Activated T-helper 1 cell treated with Interleukin-2 at 50 U/mL for 16 hours (primary cell): ENCODE data around the gene HSF5.
A peak's percentile ranks its signal among the peaks of the same experiment; 100 is the strongest.
"Not testable (repeated sequence)": the region's sequence is repeated elsewhere in the genome, so short reads cannot be mapped to it uniquely, and the experiment has no call there.

Experiments
- DNase-seq: peaks from one replicate; pipeline ENCODE4 v3.0.0-alpha.2; 2020; ENCODE audit warnings: low read depth

HSF5 gene

DNA sequence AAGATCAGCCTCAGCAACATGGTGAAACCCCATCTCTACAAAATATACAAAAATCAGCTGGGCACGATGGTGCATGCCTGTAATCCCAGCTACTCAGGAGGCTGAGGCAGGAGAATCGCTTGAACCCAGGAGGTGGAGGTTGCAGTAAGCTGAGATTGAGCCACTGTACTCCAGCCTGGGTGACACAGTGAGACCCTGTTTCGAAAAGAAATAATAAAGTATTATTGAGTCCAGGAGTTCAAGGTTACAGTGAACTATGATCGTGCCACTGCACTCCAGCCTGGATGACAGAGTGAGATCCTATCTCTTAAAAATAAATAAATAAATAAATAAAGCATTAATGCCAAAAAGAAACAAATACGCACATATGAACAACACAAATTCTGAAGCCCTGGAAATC lies 6.4 kb downstream of the HSF5 start:
- not testable (repeated sequence) for DNase-seq

DNA sequence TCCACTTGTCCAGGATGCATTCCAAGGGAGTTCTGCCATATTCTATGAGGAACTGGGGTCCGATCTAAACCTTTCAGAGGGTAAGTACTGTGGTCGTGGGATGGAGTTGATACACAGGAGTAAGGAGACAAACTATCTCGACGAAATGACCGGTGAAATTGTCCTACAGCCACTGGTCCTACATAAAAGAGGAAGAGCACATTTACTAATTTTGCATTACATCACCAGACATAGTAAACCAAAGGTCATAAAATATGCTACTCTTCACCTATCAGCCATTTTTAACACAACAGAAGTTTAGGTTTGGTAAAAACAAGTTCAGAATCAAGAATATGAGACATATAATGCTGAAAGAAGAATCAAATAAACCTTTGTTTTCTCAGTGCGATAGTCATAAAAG lies 8.1 kb downstream of the HSF5 start:
- no peak for DNase-seq

DNA sequence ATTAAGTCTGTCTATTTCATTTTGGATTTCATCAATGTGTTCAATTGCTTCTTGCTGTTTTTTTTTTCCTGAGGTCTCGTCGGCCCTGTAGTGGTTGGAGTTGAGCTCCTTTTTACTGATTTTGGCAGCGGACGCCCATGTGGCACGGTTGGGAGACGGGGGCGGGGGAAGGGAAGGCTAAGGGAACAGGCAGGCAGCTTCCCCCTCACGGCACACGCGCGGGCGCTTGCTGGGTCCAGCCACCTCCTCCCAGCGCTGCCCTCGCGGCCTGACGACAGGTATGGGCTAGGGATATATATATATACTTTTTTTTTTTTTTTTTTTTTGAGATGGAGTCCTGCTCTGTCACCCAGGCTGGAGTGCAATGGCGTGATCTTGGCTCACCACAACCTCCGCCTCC lies 11.4 kb downstream of the HSF5 start:
- DNase-seq = no peak

DNA sequence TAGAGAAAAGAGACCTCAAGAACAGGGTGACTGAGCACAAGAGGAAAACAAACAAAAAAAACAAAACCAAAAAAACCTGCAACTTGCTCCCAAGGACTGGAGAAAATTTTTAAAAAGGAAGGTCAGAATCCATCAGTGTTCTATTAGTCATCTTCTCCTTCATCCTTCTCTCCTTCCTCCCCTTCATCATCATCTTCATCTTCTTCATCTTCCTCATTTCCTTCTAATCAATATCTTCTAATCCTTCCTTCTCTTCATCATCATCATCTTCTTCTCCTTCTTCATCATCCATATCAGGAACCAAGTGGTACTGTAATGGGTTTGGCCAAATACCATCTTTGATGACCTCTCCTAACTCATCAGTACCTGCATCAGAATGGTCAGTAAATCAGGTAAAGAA lies 12.2 kb downstream of the HSF5 start:
- no peak for DNase-seq

DNA sequence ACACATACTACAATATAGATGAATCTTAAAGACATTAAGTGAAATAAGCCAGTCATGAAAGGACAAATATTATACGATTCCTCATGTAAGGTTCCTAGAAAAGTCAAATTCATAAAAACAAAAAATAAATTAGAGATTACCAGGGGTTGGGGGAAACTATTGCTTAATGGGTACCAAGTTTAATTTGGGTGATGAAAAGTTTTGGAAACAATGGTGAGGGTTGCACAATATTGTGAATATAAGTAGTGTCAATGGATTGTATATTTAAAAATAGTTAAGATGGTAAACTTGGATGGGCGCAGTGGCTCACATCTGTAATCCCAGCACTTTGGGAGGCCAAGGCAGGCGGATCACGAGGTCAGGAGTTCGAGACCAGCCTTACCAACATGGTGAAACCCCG lies 17.9 kb downstream of the HSF5 start:
- DNase-seq = no peak

DNA sequence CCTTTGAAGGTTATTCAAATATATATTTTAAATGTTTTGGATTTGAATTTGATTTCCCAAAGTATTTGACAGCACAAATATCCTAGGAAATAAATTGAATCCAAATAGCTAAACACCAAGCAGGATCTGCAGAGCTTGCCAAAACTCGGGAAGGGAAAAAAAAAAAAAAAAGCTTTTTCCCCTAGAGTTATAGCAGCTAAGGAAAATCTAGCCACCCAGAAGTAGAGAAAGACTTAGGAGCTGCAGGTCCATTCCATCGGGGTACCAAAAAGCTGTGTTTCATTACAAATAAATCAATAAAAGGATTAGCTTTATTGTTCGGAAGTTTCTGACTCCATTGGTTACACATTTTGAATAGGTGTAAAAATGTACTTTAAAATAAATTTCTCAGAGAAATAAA lies 19.3 kb downstream of the HSF5 start:
- DNase-seq = no peak

- no peak for DNase-seq
Measured at GRCh38 chr17:58455491-58455890, 32.7 kb downstream of the HSF5 start.

- no peak for DNase-seq
Measured at GRCh38 chr17:58452738-58453137, 35.5 kb downstream of the HSF5 start.

GRCh38 chr17:58447039-58447975 lies 40.9 kb downstream of the HSF5 start:
- DNase-seq = peak; percentile 13

DNA sequence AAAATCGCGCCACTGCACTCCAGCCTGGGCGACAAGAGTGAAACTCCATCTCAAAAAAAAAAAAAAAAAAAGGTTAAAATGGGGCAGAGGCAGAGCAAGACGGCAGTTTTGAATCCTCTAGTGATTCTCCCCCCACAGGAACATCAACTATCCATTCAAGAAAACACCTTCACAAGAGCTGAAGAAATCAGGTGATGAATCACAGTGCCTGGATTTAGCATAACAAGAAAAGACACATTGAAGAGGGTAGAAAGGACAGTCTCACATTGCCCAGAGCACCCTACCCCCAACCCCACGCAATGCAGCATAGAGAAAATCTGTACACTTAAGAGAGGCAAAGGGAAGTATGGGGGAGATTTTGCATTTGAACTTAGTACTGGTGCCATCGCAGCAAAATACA lies 42.1 kb downstream of the HSF5 start:
- no peak for DNase-seq

GRCh38 chr17:58436805-58437239 lies 51.4 kb downstream of the HSF5 start:
- no peak for DNase-seq

- no peak for DNase-seq
Measured at GRCh38 chr17:58436245-58436644, 52.0 kb downstream of the HSF5 start.

- DNase-seq = no peak
Measured at GRCh38 chr17:58432806-58433573, 55.2 kb downstream of the HSF5 start.

DNA sequence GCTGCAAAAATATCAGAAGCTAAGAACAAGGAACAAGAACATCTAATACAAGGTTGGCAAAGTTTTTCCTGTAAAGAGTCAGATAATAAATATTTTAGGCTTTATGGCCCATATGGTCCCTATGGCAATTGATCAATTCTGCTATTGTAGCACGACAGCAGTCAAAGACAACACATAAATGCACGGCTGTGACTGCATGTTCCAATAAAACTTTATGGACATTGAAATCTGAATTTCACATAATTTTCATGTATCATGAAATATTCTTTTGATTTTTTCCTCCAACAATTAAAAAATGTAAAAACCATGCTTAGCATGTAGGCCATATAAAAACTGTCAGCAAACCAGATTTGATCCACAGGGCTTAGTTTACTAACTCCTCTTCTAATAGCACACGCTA lies 60.4 kb downstream of the HSF5 start:
- no peak for DNase-seq

DNA sequence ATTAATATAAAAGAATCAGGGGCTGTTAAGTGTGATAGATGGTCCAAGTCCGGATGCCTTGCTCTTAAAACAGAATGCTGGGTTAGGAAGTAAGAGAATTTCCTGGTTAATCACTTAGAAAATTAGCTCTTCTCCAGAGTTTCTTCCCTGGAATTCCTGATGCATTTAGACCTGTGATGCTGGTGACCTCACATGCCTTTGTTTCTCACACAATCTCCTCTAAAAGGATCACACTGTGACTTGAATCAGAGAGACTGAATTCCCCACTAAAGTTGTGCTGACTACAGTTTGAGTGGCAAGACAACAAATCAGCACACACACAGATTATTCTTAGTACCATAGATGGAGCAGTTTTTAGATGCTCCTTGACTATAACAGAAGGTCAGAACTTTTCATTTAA lies 66.5 kb downstream of the HSF5 start:
- no peak for DNase-seq

DNA sequence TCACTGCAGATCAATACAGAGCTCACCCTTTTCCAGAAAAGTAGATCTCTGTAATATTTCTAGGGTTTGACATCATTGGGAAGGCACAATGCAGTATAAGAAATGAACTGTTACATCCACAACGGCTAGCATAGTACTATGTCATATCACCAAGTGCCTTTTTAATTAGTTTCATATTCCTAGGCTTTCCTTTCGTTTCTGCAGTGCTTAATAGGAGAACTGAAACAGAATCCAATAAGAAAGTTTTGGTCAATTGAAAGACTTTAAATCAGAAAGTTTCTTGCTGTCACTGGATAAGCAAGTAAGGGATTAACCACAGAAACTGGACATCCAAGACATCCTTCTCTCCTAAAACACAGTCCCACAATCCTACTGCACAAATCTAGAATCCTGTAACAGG lies 67.4 kb downstream of the HSF5 start:
- no peak for DNase-seq

- DNase-seq = peak; percentile 71
Measured at GRCh38 chr17:58417300-58418092, 70.7 kb downstream of the HSF5 start, which contains the start of gene RNF43. Gene RNF43 (minus strand): TSS chr17:58417534. CDS start chr17:58415577, 1,957 bp downstream.

GRCh38 chr17:58416937-58417299 lies 71.3 kb downstream of the HSF5 start:
- no peak for DNase-seq

DNA sequence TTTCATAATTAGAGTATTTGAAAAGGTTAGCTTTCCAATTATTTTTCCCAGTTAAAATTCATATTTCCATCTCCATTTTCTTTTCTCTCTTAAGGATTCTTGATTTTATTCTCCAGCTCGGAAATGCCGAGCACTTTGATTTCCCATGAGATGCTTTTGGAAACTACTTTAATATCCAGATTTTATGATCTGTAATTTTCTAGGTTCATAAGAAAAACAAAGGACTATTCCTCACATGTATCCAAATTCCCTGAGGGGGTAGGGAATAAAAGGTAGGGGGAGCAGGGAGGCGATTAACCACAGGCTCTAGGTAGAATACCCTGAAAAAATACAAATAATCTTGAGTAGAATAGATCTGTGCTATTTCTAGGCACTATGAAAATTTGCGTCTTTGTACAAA lies 71.8 kb downstream of the HSF5 start:
- no peak for DNase-seq

GRCh38 chr17:58415371-58416055 lies 72.7 kb downstream of the HSF5 start:
- no peak for DNase-seq

GRCh38 chr17:58414596-58414997 lies 73.6 kb downstream of the HSF5 start:
- DNase-seq = no peak

DNA sequence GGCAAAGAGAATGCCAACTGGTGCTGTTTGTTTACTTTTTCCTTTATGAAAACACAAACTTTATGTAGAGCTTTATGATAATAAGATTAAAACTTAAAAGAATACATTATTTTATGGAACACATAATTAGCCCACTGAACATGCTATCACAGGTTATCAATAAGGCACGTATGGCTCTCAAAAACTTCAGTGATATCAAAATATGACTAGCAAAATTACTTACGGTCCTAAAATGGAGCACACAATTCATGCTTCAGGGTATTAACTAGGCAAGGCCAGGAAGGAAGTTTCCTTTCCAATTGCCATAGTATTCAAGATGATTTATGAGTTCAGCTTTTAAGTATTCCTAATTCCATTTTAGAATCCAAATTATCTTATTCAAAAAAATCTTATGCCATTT lies 74.5 kb downstream of the HSF5 start:
- no peak for DNase-seq
